ENCODE measurements around the gene MAML3.

GRCh38 chr4:140031061-140031460 lies 122.9 kb downstream of the MAML3 start:
- TF ChIP-seq CTCF (optimal IDR thresholded peaks at IDR 0.05 in 1 of 3, IDR thresholded peaks at IDR 0.05 in 1 of 3, conservative IDR thresholded peaks at IDR 0.05 in 1 of 3; ENCODE audit: extremely low read depth in 1 of 3, insufficient read depth in 2 of 3, low read length in 3 of 3) = no peak
- TF ChIP-seq EZH2 (IDR thresholded peaks at IDR 0.05; ENCODE audit: low read length) = no peak
